ENCODE measurements around the gene HDAC2. TPM values are rescaled to one million over a fixed set of nuclear protein-coding genes. Genes with fewer than 3 reads are reported as not detected.
A peak's percentile ranks its signal among the peaks of the same experiment; 100 is the strongest.

HDAC2 gene
- total RNA-seq (2014; rRNA removed; shearing (Covaris generic)) (355 and 413 TPM in 2 replicates), polyA plus RNA-seq (2016; fragmentation: Nextera tagmentation; extraction: Ambion mirVana) (324 and 343 TPM in 2 replicates)
- long read RNA-seq, full-length matches to known transcripts: 259 of 563 reads
- long read RNA-seq, partial matches to known transcripts: 281 of 563 reads
- long read RNA-seq, other reads (novel, unspliced or antisense): 23 of 563 reads

- H3K9me2 ChIP-seq (ENCODE audit: insufficient read depth): no peaks in the 10 kb centered on the region
- H3K79me2 ChIP-seq (replicated peaks; ENCODE audit: insufficient read depth): peaks cover 52% of the 10 kb centered on the region
- peaks cover 18% of the 10 kb centered on the region for H3K27me3 Mint-ChIP-seq (ENCODE audit: insufficient read depth, low read depth, poor library complexity)
- peaks cover 20% of the 10 kb centered on the region for H4K20me1 ChIP-seq (replicated peaks; ENCODE audit: insufficient read depth)
- H3K27ac ChIP-seq (ENCODE audit: low read depth): peak within 1 kb of the TSS; percentile 99
- peak within 1 kb of the TSS; percentile 98 for H3K4me3 ChIP-seq
- H3K4me2 ChIP-seq: peak within 1 kb of the TSS; percentile 89
- no peaks in the 10 kb centered on the region for H3K9me3 Mint-ChIP-seq
- H3K27me3 ChIP-seq (ENCODE audit: insufficient read depth): peaks cover 9% of the 10 kb centered on the region
- DNase-seq (ENCODE audit: low spot score) (peak; percentile 89), ATAC-seq (peak; percentile 76)
- H3F3A ChIP-seq (replicated peaks; ENCODE audit: low read depth): no peaks in the 10 kb centered on the region; the same call in 1 of the 2 replicates
- peaks cover 32% of the 10 kb centered on the region for H3K4me1 Mint-ChIP-seq
- H3K27ac Mint-ChIP-seq: peak within 1 kb of the TSS; percentile 99
- no peaks in the 10 kb centered on the region for H3K36me3 ChIP-seq (ENCODE audit: insufficient read depth)
- peaks cover 36% of the 10 kb centered on the region for H3K4me1 ChIP-seq (ENCODE audit: insufficient read depth)
- H2AFZ ChIP-seq: peak within 1 kb of the TSS; percentile 92; the same call in 1 of the 2 replicates
- H3K4me3 Mint-ChIP-seq: peak within 1 kb of the TSS; percentile 99
- H3K36me3 Mint-ChIP-seq (ENCODE audit: low read depth): peaks cover 8% of the 10 kb centered on the region
- peak; percentile 67; the same call in 1 of the 2 replicates for TF ChIP-seq ZNF114 (CRISPR knock-in tag; IDR thresholded peaks at IDR 0.05)
- TF ChIP-seq POLR2AphosphoS5 (IDR thresholded peaks at IDR 0.05; ENCODE audit: low read depth): peak; percentile 82
- no peak for TF ChIP-seq EZH2 (IDR thresholded peaks at IDR 0.05; ENCODE audit: low read depth, unreplicated experiment)
- no peak for TF ChIP-seq EZH2phosphoT487 (IDR thresholded peaks at IDR 0.05; ENCODE audit: unreplicated experiment)
- TF ChIP-seq ETS1 (IDR thresholded peaks at IDR 0.05): no peak
- no peak for TF ChIP-seq JUNB (IDR thresholded peaks at IDR 0.05; ENCODE audit: unreplicated experiment)
- no peak for TF ChIP-seq ZNF462 (CRISPR knock-in tag; IDR thresholded peaks at IDR 0.05)
- TF ChIP-seq ZNF331 (CRISPR knock-in tag; IDR thresholded peaks at IDR 0.05; ENCODE audit: low read depth): no peak
- TF ChIP-seq NANOG (IDR thresholded peaks at IDR 0.05; ENCODE audit: borderline replicate concordance): no peak
- no peak for TF ChIP-seq REST (IDR thresholded peaks at IDR 0.05; ENCODE audit: unreplicated experiment)
- peak; percentile 59; the same call in 1 of the 2 replicates for TF ChIP-seq CREB1 (CRISPR knock-in tag; IDR thresholded peaks at IDR 0.05; ENCODE audit: low read depth)
- no peak for TF ChIP-seq STAT1 (IDR thresholded peaks at IDR 0.05; ENCODE audit: unreplicated experiment)
These were observed at the start of gene HDAC2 for GRCh38 chr6:113970805-113971676. Gene HDAC2, minus strand, starts transcription at chr6:113971148. Its CDS starts 240 bp downstream, at chr6:113970908.
